ENCODE results near the gene EXOC6B. TPM values are rescaled to one million over a fixed set of nuclear protein-coding genes. Genes with fewer than 3 reads are reported as not detected.

EXOC6B gene
- total RNA-seq, 1 donor = 40.2 TPM

DNA sequence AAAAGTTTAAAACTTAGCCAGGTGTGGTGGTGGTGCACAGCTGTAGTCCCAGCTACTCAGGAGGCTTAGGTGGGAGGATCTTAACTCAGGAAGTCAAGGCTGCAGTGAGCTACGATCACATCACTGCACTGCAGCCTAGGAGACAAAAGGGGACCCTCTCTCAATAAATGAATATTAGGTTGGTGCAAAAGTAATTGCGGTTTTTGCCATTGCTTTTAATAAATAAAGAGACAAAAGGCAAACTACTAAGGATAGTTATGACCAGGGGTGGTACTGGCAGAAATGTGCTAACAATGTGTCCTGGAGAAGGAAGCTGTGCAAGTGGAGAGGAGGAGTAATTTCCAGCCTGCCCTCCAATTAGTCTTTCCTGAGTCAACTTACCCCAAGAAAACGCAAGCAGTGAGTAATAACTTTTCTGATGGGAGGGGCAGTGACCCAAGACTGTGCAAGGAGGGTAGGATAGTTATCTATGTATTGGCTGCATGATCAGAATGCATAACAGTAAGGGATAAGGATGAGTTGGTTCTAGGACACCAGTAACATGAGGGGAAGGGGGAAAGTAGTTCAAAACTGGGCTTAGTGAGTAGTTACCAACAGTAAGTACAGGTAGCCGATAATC is 1.5 kb downstream of the EXOC6B start:
- DNase-seq (ENCODE audit: low read depth) = peak; percentile 54
- TF ChIP-seq, protein P1, sequence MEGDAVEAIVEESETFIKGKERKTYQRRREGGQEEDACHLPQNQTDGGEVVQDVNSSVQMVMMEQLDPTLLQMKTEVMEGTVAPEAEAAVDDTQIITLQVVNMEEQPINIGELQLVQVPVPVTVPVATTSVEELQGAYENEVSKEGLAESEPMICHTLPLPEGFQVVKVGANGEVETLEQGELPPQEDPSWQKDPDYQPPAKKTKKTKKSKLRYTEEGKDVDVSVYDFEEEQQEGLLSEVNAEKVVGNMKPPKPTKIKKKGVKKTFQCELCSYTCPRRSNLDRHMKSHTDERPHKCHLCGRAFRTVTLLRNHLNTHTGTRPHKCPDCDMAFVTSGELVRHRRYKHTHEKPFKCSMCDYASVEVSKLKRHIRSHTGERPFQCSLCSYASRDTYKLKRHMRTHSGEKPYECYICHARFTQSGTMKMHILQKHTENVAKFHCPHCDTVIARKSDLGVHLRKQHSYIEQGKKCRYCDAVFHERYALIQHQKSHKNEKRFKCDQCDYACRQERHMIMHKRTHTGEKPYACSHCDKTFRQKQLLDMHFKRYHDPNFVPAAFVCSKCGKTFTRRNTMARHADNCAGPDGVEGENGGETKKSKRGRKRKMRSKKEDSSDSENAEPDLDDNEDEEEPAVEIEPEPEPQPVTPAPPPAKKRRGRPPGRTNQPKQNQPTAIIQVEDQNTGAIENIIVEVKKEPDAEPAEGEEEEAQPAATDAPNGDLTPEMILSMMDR (IDR thresholded peaks at IDR 0.05; ENCODE audit: insufficient read depth, low read depth, low read length) = no peak
- peak overlapping the region; percentile 88 for H3K4me3 ChIP-seq (ENCODE audit: low read depth, low read length)

DNA sequence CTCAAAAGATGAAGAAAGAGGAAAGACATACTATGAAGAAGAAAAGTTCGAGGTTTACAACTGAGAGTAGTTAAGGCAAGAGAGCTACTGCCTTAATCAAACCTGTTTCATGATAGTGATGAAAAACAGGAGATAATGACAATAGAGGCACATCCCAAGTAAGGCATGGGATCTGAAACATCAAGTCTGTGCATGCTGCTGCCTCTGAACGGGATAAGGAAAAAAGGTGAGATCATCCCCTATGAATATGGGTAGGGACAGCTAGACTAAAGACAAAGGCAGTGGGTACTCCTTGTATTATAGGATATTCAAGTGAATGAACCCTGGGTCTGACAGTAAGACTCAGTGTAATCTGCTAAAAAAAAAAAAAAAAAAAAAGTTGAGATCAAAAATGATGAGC is 3.0 kb downstream of the EXOC6B start:
- H3K4me3 ChIP-seq (ENCODE audit: low read depth, low read length) = no peak overlapping the region
- TF ChIP-seq, protein P1 (IDR thresholded peaks at IDR 0.05; ENCODE audit: insufficient read depth, low read depth, low read length) = no peak
- DNase-seq (ENCODE audit: low read depth) = no peak

DNA sequence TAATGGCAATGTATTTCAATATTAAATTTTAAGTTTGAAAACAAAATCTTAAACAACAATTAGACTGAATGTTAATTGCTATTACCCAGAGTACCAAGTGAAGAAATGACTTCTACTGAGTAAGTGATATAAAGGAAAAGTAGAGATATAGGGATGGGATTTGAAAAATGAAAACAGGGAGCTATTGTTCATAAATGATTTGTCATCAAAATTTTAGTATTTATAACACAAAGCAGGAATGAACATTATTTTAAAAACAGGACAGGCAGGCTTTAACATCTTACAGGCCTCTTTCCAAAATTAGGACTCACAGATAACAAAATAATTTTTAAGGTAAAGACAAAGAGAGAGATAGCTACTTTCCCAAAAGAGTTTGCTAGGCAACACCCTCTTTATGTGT is 3.9 kb downstream of the EXOC6B start:
- DNase-seq (ENCODE audit: low read depth) = no peak
- no peak overlapping the region for H3K4me3 ChIP-seq (ENCODE audit: low read depth, low read length)
- TF ChIP-seq, protein P1 (IDR thresholded peaks at IDR 0.05; ENCODE audit: insufficient read depth, low read depth, low read length) = no peak

DNA sequence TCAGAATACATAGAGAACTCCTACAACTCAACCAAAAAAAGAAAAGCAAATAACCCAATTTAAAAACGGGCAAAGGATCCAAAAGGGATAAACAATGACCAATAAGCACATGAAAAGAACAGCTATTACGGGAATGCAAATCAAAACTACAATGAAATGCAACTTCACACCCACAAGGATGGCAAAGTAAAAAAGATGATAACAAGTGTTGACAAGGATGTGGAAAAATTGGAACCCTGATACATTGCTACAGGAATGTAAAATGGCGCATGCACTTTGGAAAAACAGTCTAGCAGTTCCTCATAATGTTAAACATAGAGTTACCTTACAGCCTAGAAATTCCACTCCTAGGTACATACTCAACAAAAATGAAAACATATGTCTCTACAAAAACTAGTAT is 4.7 kb downstream of the EXOC6B start:
- TF ChIP-seq, protein P1 (IDR thresholded peaks at IDR 0.05; ENCODE audit: insufficient read depth, low read depth, low read length) = no peak
- no peak overlapping the region for H3K4me3 ChIP-seq (ENCODE audit: low read depth, low read length)
- no peak for DNase-seq (ENCODE audit: low read depth)

DNA sequence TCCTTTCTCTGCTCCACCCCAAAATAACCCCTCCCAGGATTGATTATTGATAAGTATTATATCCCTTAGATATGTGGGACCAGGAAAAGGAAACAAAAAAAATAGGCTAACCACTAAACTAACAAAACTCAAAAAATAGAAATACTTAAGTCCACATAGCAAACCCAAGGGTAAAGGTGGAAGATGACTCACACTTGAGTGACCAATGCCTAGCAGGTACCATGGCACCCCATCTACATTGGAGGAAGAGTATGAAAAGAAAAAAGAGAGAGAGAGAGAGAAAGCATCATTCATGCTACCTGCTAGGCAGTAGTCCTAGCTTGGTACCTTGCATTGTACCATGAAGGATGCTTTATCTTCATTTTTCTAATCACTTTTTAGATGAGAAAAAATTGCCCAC is 6.3 kb downstream of the EXOC6B start:
- DNase-seq (ENCODE audit: low read depth) = no peak
- TF ChIP-seq, protein P1 (IDR thresholded peaks at IDR 0.05; ENCODE audit: insufficient read depth, low read depth, low read length) = no peak
- H3K4me3 ChIP-seq (ENCODE audit: low read depth, low read length) = no peak overlapping the region

DNA sequence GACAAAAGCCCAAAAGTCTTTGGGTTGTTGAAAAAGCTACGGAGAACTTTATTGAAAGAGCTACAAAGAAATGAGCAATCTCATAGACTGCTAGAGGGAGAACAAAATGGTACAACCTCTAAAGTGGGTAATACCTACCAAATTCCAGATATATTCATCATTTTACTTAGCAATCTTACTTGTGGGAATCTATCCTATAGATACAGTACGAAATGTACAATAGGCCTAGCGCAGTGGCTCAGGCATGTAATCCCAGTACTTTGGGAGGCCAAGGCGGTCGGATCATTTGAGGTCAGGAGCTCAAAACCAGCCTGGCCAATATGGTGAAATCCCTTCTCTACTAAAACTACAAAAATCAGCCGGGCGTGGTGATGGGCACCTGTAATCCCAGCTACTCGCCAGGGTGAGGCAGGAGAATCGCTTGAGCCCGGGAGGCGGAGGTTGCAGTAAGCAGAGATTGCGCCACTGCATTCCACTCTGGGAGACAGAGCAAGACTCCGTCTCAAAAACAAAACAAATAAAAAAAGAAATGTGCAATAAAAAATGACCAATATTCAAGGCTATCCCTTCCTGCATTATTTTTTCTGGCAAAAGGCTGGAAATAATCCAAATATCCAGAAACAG is 10.1 kb downstream of the EXOC6B start:
- TF ChIP-seq, protein P1 (IDR thresholded peaks at IDR 0.05; ENCODE audit: insufficient read depth, low read depth, low read length) = peak; percentile 38
- DNase-seq (ENCODE audit: low read depth) = peak; percentile 66

More for the DNA sequence above, 10.1 kb downstream of the EXOC6B start:
- H3K4me3 ChIP-seq (ENCODE audit: low read depth, low read length) = no peak overlapping the region
